PC-3 (cell line): ENCODE results near the gene SPTLC2. TPM values are rescaled to one million over a fixed set of nuclear protein-coding genes. Genes with fewer than 3 reads are reported as not detected.
"Not testable (repeated sequence)": the region's sequence is repeated elsewhere in the genome, so short reads cannot be mapped to it uniquely, and the experiment has no call there.

Source experiments
- ATAC-seq: fragments of 200-7000 bp; cut with Tn5 transposase; 2 replicates; pipeline ENCODE4 v1.9.1; 2020; ENCODE audit warnings: mild to moderate bottlenecking, moderate library complexity
- Bru-seq: library from RNA; stranded (reverse); fragments of 400-500 nt; gene quantifications from one replicate; lab custom pipeline; 2021; lab: Mats Ljungman, UMichigan
- BruChase-seq, 2 experiments: library from RNA; stranded (reverse); fragments of 400-500 nt; gene quantifications; one replicate each; lab custom pipeline; 2021; lab: Mats Ljungman, UMichigan
- BruUV-seq: library from RNA; stranded (reverse); fragments of 400-500 nt; replicated peaks from 2 replicates; lab custom pipeline; 2021; lab: Mats Ljungman, UMichigan
- CTCF ChIA-PET: fragments of 300-600 bp; sonication (Branson Sonifier 250); formaldehyde crosslinking; loops from one replicate; lab custom pipeline; 2022; ENCODE audit warnings: antibody characterized with exemption; lab: Charles Lee
- POLR2A ChIA-PET: fragments of 300-600 bp; sonication (Branson Sonifier 250); formaldehyde crosslinking; loops from one replicate; lab custom pipeline; 2022; ENCODE audit warnings: antibody characterized with exemption; ENCODE audit not compliant: unreplicated experiment; lab: Charles Lee
- DNase-seq: peaks from one replicate; pipeline ENCODE4 v3.0.0-alpha.2; 2015
- H2AFZ ChIP-seq: fragments of 300-600 bp; sonication (generic); 2 replicates; pipeline ENCODE4 v1.6.0; 2016; ENCODE audit warnings: antibody characterized with exemption, low read length
- H3F3A ChIP-seq: fragments of 300-600 bp; sonication (generic); one replicate; pipeline ENCODE4 v1.6.0; 2017; ENCODE audit warnings: antibody characterized with exemption, low read length, control low read depth, mild to moderate bottlenecking; ENCODE audit not compliant: unreplicated experiment
- H3K27ac ChIP-seq: fragments of 300-600 bp; sonication (generic); 2 replicates; pipeline ENCODE4 v1.5.1; 2016; ENCODE audit warnings: mild to moderate bottlenecking, low read length
- H3K27me3 ChIP-seq: fragments of 300-600 bp; sonication (generic); 2 replicates; pipeline ENCODE4 v1.6.1; 2016; ENCODE audit warnings: low read length, mixed read lengths
- H3K36me3 ChIP-seq: fragments of 300-600 bp; sonication (generic); 2 replicates; pipeline ENCODE4 v1.6.1; 2016; ENCODE audit warnings: low read depth, mixed run types, low read length, mixed read lengths
- H3K4me1 ChIP-seq: fragments of 300-600 bp; sonication (generic); 2 replicates; pipeline ENCODE4 v1.5.1; 2016; ENCODE audit warnings: low read length; ENCODE audit not compliant: insufficient read depth
- H3K4me2 ChIP-seq: fragments of 300-600 bp; sonication (generic); 2 replicates; pipeline ENCODE4 v1.6.0; 2016; ENCODE audit warnings: low read length
- H3K4me3 ChIP-seq: fragments of 300-600 bp; sonication (generic); 2 replicates; pipeline ENCODE4 v1.5.1; 2016; ENCODE audit warnings: mild to moderate bottlenecking, low read length, mixed read lengths
- H3K79me2 ChIP-seq: fragments of 300-600 bp; sonication (generic); 2 replicates; pipeline ENCODE4 v1.6.1; 2017; ENCODE audit warnings: low read length, mixed read lengths
- H3K9ac ChIP-seq: fragments of 300-600 bp; sonication (generic); 2 replicates; pipeline ENCODE4 v1.6.0; 2016; ENCODE audit warnings: mild to moderate bottlenecking, low read length
- H3K9me2 ChIP-seq: fragments of 300-600 bp; sonication (generic); replicated peaks from 2 replicates; pipeline ENCODE4 v1.6.1; 2016; ENCODE audit warnings: mixed run types, low read length, mixed read lengths
- H3K9me3 ChIP-seq: fragments of 300-600 bp; sonication (generic); 2 replicates; pipeline ENCODE4 v1.6.1; 2016; ENCODE audit warnings: low read length, mixed read lengths
- H4K20me1 ChIP-seq: fragments of 300-600 bp; sonication (generic); 2 replicates; pipeline ENCODE4 v1.6.1; 2016; ENCODE audit warnings: low read length, mixed read lengths
- EZH2 ChIP-seq: fragments of 300-600 bp; sonication (generic); IDR thresholded peaks from one replicate; pipeline ENCODE4 v1.6.1; 2017; ENCODE audit warnings: antibody characterized with exemption, mild to moderate bottlenecking, low read length; ENCODE audit not compliant: unreplicated experiment
- EZH2phosphoT487 ChIP-seq: fragments of 300-600 bp; sonication (generic); IDR thresholded peaks from 2 replicates; pipeline ENCODE4 v1.6.1; 2018; ENCODE audit warnings: mild to moderate bottlenecking, antibody characterized with exemption, low read length, borderline replicate concordance
- intact Hi-C: fragments of 100-400 bp; cut with micrococcal nuclease; formaldehyde crosslinking; loops from 2 replicates; pipeline ENCODE4 v1.9.0; 2023
- long read RNA-seq: library from polyadenylated mRNA; unstranded; transcript quantifications from one replicate; pipeline ENCODE4 v2.0.0, GENCODE V29; 2021; ENCODE audit not compliant: unreplicated experiment
- total RNA-seq: library from RNA; depleted of rRNA; stranded (reverse); fragments of >200 nt; gene quantifications from 2 replicates; pipeline ENCODE4 v1.2.3, GENCODE V29; 2014; rRNA removed
- TF ChIP-seq, protein P1 (sequence below): fragments of 300-600 bp; sonication (generic); conservative IDR thresholded peaks from 2 replicates; pipeline ENCODE4 v1.5.1; 2017; ENCODE audit warnings: antibody characterized with exemption, low read depth, mild to moderate bottlenecking, low read length

The SPTLC2 gene, protein sequence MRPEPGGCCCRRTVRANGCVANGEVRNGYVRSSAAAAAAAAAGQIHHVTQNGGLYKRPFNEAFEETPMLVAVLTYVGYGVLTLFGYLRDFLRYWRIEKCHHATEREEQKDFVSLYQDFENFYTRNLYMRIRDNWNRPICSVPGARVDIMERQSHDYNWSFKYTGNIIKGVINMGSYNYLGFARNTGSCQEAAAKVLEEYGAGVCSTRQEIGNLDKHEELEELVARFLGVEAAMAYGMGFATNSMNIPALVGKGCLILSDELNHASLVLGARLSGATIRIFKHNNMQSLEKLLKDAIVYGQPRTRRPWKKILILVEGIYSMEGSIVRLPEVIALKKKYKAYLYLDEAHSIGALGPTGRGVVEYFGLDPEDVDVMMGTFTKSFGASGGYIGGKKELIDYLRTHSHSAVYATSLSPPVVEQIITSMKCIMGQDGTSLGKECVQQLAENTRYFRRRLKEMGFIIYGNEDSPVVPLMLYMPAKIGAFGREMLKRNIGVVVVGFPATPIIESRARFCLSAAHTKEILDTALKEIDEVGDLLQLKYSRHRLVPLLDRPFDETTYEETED
- 25.6 and 27.6 TPM in 2 replicates for total RNA-seq
- Bru-seq, nascent RNA = percentile 85 among the genes with signal in this experiment
- percentile 78 among the genes with signal in this experiment for BruChase-seq, experiment 1, labeled RNA remaining after a 6-hour chase
- percentile 79 among the genes with signal in this experiment for BruChase-seq, experiment 2, labeled RNA remaining after a 2-hour chase
- long read RNA-seq, full-length matches to known transcripts = 67 of 98 reads
- long read RNA-seq, partial matches to known transcripts = 4 of 98 reads
- long read RNA-seq, other reads (novel, unspliced or antisense) = 27 of 98 reads

DNA sequence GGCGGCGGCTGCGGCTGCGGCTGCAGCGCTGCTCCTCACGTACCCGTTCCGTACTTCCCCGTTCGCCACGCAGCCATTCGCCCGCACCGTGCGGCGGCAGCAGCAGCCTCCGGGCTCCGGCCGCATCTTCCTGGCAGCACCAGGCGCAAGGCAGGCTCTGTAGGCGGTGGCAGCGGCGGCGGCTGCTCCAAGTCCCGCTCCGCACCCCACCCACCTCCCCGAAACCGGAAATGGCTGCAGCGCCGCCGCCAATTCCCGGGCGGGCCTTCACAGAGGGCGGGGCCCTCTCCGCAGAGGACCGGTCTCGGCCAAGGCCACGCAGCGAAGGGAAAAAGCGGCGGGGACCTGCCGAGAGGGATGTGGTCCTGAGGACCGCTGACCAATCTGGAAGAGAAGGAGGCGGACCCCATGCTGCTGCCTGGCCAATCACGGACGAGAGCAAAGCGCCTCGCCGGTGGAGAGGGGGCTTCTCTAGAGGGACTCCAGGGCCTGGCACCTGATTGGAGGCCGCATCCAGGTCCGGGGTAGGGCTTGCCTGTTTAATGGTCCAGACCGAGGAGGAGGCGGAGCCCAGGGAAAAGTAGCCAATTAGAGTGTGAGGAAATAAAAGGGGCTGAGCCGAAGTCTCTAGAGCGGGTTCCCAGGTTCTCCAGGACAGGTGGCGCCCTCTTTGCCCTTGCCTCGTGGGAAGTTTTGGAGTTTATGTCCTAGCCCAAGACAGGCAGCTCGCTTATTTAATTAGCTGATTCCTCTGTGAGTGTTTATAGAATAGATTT, at the start of gene SPTLC2:
Gene SPTLC2, minus strand, starts transcription at position 184 of the 776 bp plus-strand sequence. Its CDS starts 58 bp downstream, at position 126.
- BruUV-seq = no TSS peak
- CTCF ChIA-PET = interaction anchor here (0.6 kb wide), 1 partner anchor 1897 kb away, joined by 4 read pairs; no protein-coding TSS in a partner anchor

DNA sequence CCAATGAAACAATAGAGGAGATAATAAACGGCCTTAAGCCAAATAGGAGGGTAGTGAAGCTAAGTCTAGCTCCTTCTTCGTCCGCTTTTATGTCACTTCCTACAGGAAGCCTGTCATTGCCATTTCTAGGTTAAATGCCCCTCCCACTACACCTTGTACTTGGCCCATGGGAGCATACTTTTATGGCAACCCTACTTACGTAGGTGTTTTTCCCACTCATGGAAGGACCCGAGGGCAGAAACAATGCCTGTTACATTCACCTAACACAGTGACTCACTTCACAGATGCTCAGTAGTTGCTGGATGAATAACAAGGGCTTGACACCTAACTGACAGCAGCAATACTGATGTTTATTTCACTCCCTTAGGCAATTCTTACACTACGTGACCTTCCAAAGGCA, 46.9 kb upstream of the SPTLC2 start:
- Histone ChIP-seq H3K27me3 (no peaks in the 10 kb centered on the region), H3K9me2 (no peaks in the 10 kb centered on the region), H3K4me1 (peaks cover 6% of the 10 kb centered on the region; the same call in 1 of the 2 replicates), H2AFZ (no peak overlapping the region), H3K4me3 (no peak overlapping the region), H3K79me2 (no peaks in the 10 kb centered on the region), H3K36me3 (no peaks in the 10 kb centered on the region), H3F3A (no peaks in the 10 kb centered on the region), H4K20me1 (no peaks in the 10 kb centered on the region), H3K27ac (no peak overlapping the region), H3K4me2 (no peak overlapping the region), H3K9me3 (no peaks in the 10 kb centered on the region), H3K9ac (no peak overlapping the region)
- TF ChIP-seq, protein P1, sequence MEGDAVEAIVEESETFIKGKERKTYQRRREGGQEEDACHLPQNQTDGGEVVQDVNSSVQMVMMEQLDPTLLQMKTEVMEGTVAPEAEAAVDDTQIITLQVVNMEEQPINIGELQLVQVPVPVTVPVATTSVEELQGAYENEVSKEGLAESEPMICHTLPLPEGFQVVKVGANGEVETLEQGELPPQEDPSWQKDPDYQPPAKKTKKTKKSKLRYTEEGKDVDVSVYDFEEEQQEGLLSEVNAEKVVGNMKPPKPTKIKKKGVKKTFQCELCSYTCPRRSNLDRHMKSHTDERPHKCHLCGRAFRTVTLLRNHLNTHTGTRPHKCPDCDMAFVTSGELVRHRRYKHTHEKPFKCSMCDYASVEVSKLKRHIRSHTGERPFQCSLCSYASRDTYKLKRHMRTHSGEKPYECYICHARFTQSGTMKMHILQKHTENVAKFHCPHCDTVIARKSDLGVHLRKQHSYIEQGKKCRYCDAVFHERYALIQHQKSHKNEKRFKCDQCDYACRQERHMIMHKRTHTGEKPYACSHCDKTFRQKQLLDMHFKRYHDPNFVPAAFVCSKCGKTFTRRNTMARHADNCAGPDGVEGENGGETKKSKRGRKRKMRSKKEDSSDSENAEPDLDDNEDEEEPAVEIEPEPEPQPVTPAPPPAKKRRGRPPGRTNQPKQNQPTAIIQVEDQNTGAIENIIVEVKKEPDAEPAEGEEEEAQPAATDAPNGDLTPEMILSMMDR = no peak
- TF ChIP-seq EZH2phosphoT487 (no peak), EZH2 (no peak)
- intact Hi-C loops = no loop called here
- DNase-seq (peak; percentile 36), ATAC-seq (peak; percentile 66)
- BruUV-seq = no TSS peak
- ChIA-PET CTCF (no interaction called here), POLR2A (interaction anchor here (0.6 kb wide), 1 partner anchor 248 kb away, joined by 4 read pairs; no protein-coding TSS in a partner anchor)

More for the DNA sequence above, at the start of gene SPTLC2:
- intact Hi-C loops = loop anchor here (1.0 to 5.0 kb wide), 2 partner anchors 92 to 159 kb away; partner anchors contain the start of genes AHSA1, ALKBH1, SLIRP and VIPAS39
- no peaks in the 10 kb centered on the region for H3K9me2 ChIP-seq
- H4K20me1 ChIP-seq = peaks cover 20% of the 10 kb centered on the region
- peak within 1 kb of the TSS; percentile 85 for H3K9ac ChIP-seq
- POLR2A ChIA-PET = no interaction called here
- peaks cover 28% of the 10 kb centered on the region for H3K4me1 ChIP-seq
- ATAC-seq (peak; percentile 94), DNase-seq (peak; percentile 99)
- peak within 1 kb of the TSS; percentile 97 for H3K4me3 ChIP-seq
- no peaks in the 10 kb centered on the region for H3F3A ChIP-seq
- H3K27me3 ChIP-seq = no peaks in the 10 kb centered on the region
- H2AFZ ChIP-seq = peak within 1 kb of the TSS; percentile 56
- peaks cover 48% of the 10 kb centered on the region for H3K79me2 ChIP-seq
- no peaks in the 10 kb centered on the region for H3K36me3 ChIP-seq
- peak within 1 kb of the TSS; percentile 95 for H3K4me2 ChIP-seq
- no peak for TF ChIP-seq EZH2
- TF ChIP-seq, protein P1 = peak; percentile 42; the same call in 1 of the 2 replicates
- H3K9me3 ChIP-seq = no peaks in the 10 kb centered on the region
- H3K27ac ChIP-seq = peak within 1 kb of the TSS; percentile 45

DNA sequence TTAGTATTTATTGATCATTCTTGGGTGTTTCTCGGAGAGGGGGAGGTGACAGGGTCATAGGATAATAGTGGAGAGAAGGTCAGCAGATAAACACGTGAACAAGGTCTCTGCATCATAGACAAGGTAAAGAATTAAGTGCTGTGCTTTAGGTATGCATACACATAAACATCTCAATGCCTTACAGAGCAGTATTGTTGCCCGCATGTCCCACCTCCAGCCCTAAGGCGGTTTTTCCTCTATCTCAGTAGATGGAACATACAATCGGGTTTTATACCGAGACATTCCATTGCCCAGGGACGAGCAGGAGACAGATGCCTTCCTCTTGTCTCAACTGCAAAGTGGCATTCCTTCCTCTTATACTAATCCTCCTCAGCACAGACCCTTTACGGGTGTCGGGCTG, 45.1 kb upstream of the SPTLC2 start:
- DNase-seq, intact Hi-C loops, H3K36me3 ChIP-seq, H2AFZ ChIP-seq, H3K9ac ChIP-seq, H3K79me2 ChIP-seq, H3K4me3 ChIP-seq, H3K27me3 ChIP-seq, CTCF ChIA-PET, H3K9me2 ChIP-seq, H4K20me1 ChIP-seq, POLR2A ChIA-PET, H3K9me3 ChIP-seq, H3K27ac ChIP-seq, BruUV-seq, H3K4me1 ChIP-seq, H3F3A ChIP-seq, H3K4me2 ChIP-seq, ATAC-seq: not testable (repeated sequence)
